HUES6 (cell line): ENCODE data around the gene TMEM87B.
"Not testable (repeated sequence)": the region's sequence is repeated elsewhere in the genome, so short reads cannot be mapped to it uniquely, and the experiment has no call there.

Experiments used
- H3K27ac ChIP-seq: 2 replicates; pipeline ENCODE4 v1.7.0; 2013; ENCODE audit warnings: low read depth, mild to moderate bottlenecking, low read length, inconsistent platforms
- H3K27me3 ChIP-seq: 2 replicates; pipeline ENCODE4 v1.6.1; 2013; ENCODE audit warnings: low read length; ENCODE audit not compliant: control insufficient read depth, insufficient read depth
- H3K36me3 ChIP-seq: 2 replicates; pipeline ENCODE4 v1.6.1; 2013; ENCODE audit warnings: low read length; ENCODE audit not compliant: control insufficient read depth, insufficient read depth
- H3K4me1 ChIP-seq: 2 replicates; pipeline ENCODE4 v1.6.1; 2013; ENCODE audit warnings: low read length; ENCODE audit not compliant: control insufficient read depth, insufficient read depth
- H3K4me3 ChIP-seq: 2 replicates; pipeline ENCODE4 v1.5.1; 2013; ENCODE audit warnings: low read depth, low read length
- H3K9ac ChIP-seq: one replicate; pipeline ENCODE4 v1.6.1; 2013; ENCODE audit warnings: mild to moderate bottlenecking, low read length
- H3K9me3 ChIP-seq: 2 replicates; pipeline ENCODE4 v1.6.1; 2013; ENCODE audit warnings: low read depth, low read length; ENCODE audit not compliant: control insufficient read depth, insufficient read depth

The TMEM87B gene

GRCh38 chr2:112129060-112129459 lies 74.0 kb downstream of the TMEM87B start:
- H3K27me3 ChIP-seq: no peaks in the 10 kb centered on the region
- peaks cover 9% of the 10 kb centered on the region for H3K9me3 ChIP-seq
- H3K9ac ChIP-seq: no peak overlapping the region
- no peak overlapping the region for H3K4me3 ChIP-seq
- H3K4me1 ChIP-seq: no peaks in the 10 kb centered on the region
- H3K36me3 ChIP-seq: no peaks in the 10 kb centered on the region
- H3K27ac ChIP-seq: no peak overlapping the region

GRCh38 chr2:112133344-112133743 lies 78.3 kb downstream of the TMEM87B start:
- Histone ChIP-seq H3K4me1 (peaks cover 5% of the 10 kb centered on the region; the same call in 1 of the 2 replicates), H3K9me3 (peaks cover 5% of the 10 kb centered on the region; the same call in 1 of the 2 replicates), H3K27me3 (peaks cover 24% of the 10 kb centered on the region), H3K27ac (no peak overlapping the region), H3K9ac (no peak overlapping the region), H3K4me3 (no peak overlapping the region), H3K36me3 (no peaks in the 10 kb centered on the region)

GRCh38 chr2:112134120-112134519 lies 79.1 kb downstream of the TMEM87B start:
- Histone ChIP-seq H3K27ac (no peak overlapping the region), H3K4me3 (no peak overlapping the region), H3K27me3 (peaks cover 31% of the 10 kb centered on the region), H3K4me1 (peaks cover 5% of the 10 kb centered on the region; the same call in 1 of the 2 replicates), H3K9me3 (peaks cover 5% of the 10 kb centered on the region; the same call in 1 of the 2 replicates), H3K36me3 (no peaks in the 10 kb centered on the region), H3K9ac (no peak overlapping the region)

DNA sequence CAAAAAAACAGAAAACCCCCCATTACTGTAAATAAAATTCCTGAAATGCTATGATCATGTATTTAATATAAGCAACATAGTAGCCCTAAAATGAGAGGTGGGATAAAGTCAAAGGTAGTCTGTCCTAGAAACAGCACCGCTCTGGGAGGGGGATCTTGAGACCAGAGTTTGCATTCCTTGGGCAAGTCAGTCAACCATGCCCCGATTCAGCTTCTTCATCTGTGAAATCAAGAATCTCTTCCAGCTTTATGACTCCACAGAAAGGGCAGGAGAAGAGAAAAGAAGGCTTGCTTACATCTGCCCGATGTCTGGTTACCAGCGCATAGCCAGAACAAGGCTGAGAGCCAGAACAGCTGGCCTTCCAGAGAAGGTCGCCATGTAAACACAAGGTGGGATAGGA lies 81.0 kb downstream of the TMEM87B start:
- H3K27me3 ChIP-seq: peaks cover 49% of the 10 kb centered on the region
- H3K36me3 ChIP-seq: no peaks in the 10 kb centered on the region
- peaks cover 5% of the 10 kb centered on the region; the same call in 1 of the 2 replicates for H3K9me3 ChIP-seq
- H3K27ac ChIP-seq: no peak overlapping the region
- no peak overlapping the region for H3K4me3 ChIP-seq
- H3K4me1 ChIP-seq: peaks cover 5% of the 10 kb centered on the region; the same call in 1 of the 2 replicates
- no peak overlapping the region for H3K9ac ChIP-seq

- peaks cover 65% of the 10 kb centered on the region for H3K27me3 ChIP-seq
Observed at GRCh38 chr2:112137516-112138158, 82.6 kb downstream of the TMEM87B start.

GRCh38 chr2:112138159-112139032 lies 83.3 kb downstream of the TMEM87B start, which contains the start of gene FBLN7:
Gene FBLN7, plus strand, starts transcription at chr2:112138385. Its CDS starts 271 bp downstream, at chr2:112138656.
- Histone ChIP-seq H3K27ac (no peak within 1 kb of the TSS), H3K4me1 (peaks cover 5% of the 10 kb centered on the region; the same call in 1 of the 2 replicates), H3K36me3 (no peaks in the 10 kb centered on the region), H3K9ac (peak within 1 kb of the TSS; percentile 60), H3K27me3 (peaks cover 70% of the 10 kb centered on the region), H3K9me3 (peaks cover 1% of the 10 kb centered on the region; the same call in 1 of the 2 replicates), H3K4me3 (peak within 1 kb of the TSS; percentile 62)

More at GRCh38 chr2:112137516-112138158, 82.6 kb downstream of the TMEM87B start:
- Histone ChIP-seq H3K9me3 (peaks cover 5% of the 10 kb centered on the region; the same call in 1 of the 2 replicates), H3K9ac (no peak overlapping the region), H3K27ac (no peak overlapping the region), H3K4me3 (peak overlapping the region; percentile 62), H3K4me1 (peaks cover 5% of the 10 kb centered on the region; the same call in 1 of the 2 replicates), H3K36me3 (no peaks in the 10 kb centered on the region)

GRCh38 chr2:112139033-112139614 lies 84.1 kb downstream of the TMEM87B start:
- not testable (repeated sequence) for H3K27ac ChIP-seq, H3K9me3 ChIP-seq, H3K4me1 ChIP-seq, H3K36me3 ChIP-seq, H3K9ac ChIP-seq
- Histone ChIP-seq H3K4me3 (peak overlapping the region; percentile 62), H3K27me3 (peaks cover 70% of the 10 kb centered on the region)

- not testable (repeated sequence) for H3K4me1 ChIP-seq, H3K9ac ChIP-seq, H3K9me3 ChIP-seq, H3K36me3 ChIP-seq, H3K27ac ChIP-seq
- H3K4me3 ChIP-seq: peak overlapping the region; percentile 49
- H3K27me3 ChIP-seq: peaks cover 70% of the 10 kb centered on the region
Observed at GRCh38 chr2:112139661-112140204, 84.7 kb downstream of the TMEM87B start.

DNA sequence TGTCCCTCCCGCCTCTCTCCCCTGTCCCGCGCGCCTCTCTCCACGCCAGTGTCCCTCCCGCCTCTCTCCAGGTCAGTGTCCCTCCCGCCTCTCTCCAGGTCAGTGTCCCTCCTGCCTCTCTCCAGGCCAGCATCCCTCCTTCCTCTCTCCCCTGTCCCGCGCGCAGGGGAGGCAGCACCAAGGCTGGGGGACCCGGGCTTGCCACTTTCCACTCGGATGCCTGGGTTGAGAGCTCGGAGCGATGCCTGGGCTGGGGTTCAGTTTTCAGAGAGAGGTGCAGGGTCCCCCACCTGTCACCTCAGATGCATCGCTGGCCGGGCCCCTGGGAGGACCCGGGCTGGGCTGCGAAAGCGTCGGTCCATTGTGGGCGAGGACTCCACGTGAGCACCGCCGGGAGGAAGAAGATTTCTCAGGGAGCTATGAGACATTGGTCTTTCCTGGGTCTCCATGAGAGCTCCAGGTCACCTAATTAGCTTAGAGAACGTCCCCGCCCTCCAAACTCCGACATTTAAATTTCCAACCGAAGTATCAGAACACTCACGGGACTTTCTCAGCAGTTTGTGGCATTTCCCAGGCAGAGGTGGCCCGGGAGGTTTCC lies 85.2 kb downstream of the TMEM87B start:
- no peaks in the 10 kb centered on the region for H3K36me3 ChIP-seq
- H3K27me3 ChIP-seq: peaks cover 70% of the 10 kb centered on the region
- H3K9me3 ChIP-seq: no peaks in the 10 kb centered on the region
- H3K4me3 ChIP-seq: peak overlapping the region; percentile 49
- peaks cover 5% of the 10 kb centered on the region; the same call in 1 of the 2 replicates for H3K4me1 ChIP-seq
- no peak overlapping the region for H3K9ac ChIP-seq
- no peak overlapping the region for H3K27ac ChIP-seq

- H3K27me3 ChIP-seq: peaks cover 69% of the 10 kb centered on the region
Observed at GRCh38 chr2:112140899-112141625, 86.0 kb downstream of the TMEM87B start.

More at GRCh38 chr2:112140899-112141625, 86.0 kb downstream of the TMEM87B start:
- no peaks in the 10 kb centered on the region for H3K36me3 ChIP-seq
- H3K4me1 ChIP-seq: peaks cover 5% of the 10 kb centered on the region; the same call in 1 of the 2 replicates
- H3K4me3 ChIP-seq: peak overlapping the region; percentile 49; the same call in 1 of the 2 replicates
- H3K9me3 ChIP-seq: no peaks in the 10 kb centered on the region
- H3K27ac ChIP-seq: no peak overlapping the region
- H3K9ac ChIP-seq: no peak overlapping the region
